Adrenal gland (tissue), 12 donors: ENCODE results near the gene DCK. TPM values are rescaled to one million over a fixed set of nuclear protein-coding genes. Genes with fewer than 3 reads are reported as not detected.

ENCODE experiments used
- DNase-seq, 7 donors: peaks; one replicate each; pipeline ENCODE4 v3.0.0-alpha.2; 2019 to 2020
- H3K27ac ChIP-seq, 5 donors: fragments of 200-600 bp; sonication (generic) in 4 of 5; 1 replicate in 3 of 5; 2 replicates in 2 of 5; pipeline versions ENCODE4 v1.5.1 to v1.8.0; 2016 to 2020; ENCODE audit warnings: mild to moderate bottlenecking in 1 of 5
- H3K27me3 ChIP-seq: fragments of 200-600 bp; 2 replicates; pipeline ENCODE4 v1.8.0; 2021
- H3K36me3 ChIP-seq, 2 donors: fragments of 200-600 bp; replicated peaks in 1 of 2; 1 replicate in 1 of 2; 2 replicates in 1 of 2; pipeline versions ENCODE4 v1.5.1 to v1.8.0; 2018 to 2022
- H3K4me1 ChIP-seq, 2 donors: fragments of 200-600 bp; replicated peaks in 1 of 2; 1 replicate in 1 of 2; 2 replicates in 1 of 2; pipeline versions ENCODE4 v1.5.1 to v1.8.0; 2018 to 2021
- H3K4me3 ChIP-seq, 4 donors: fragments of 200-600 bp; sonication (generic) in 3 of 4; one replicate each; pipeline ENCODE4 v1.5.1; 2016 to 2018
- H3K9me3 ChIP-seq, 3 donors: fragments of 200-600 bp; sonication (generic) in 1 of 3; replicated peaks in 1 of 3; 1 replicate in 2 of 3; 2 replicates in 1 of 3; pipeline versions ENCODE4 v1.5.1 to v1.8.0; 2016 to 2021
- POLR2A ChIP-seq, 2 donors: fragments of 450-650 bp; IDR thresholded peaks; one replicate each; pipeline ENCODE4 v1.6.1; 2017; ENCODE audit warnings: antibody characterized with exemption in 2 of 2, mild to moderate bottlenecking in 2 of 2, moderate library complexity in 1 of 2
- WGBS, 4 donors: extraction: QIAGEN DNeasy Blood & Tissue Kit in 2 of 4; methylation state at CpG; one replicate each; pipeline versions ENCODE4 v1.1.5 to v1.1.7; 2013 to 2017; 5-methylcytosine and 5-hydroxymethylcytosine counted together
- intact Hi-C, 2 donors: fragments of 100-400 bp; cut with DNase I; formaldehyde crosslinking; loops; one replicate each; pipeline versions ENCODE4 v1.14.1 to v1.15.0; 2022 to 2023
- polyA plus RNA-seq, 3 donors: library from polyadenylated mRNA; stranded (reverse); fragments of 200-250 nt in 2 of 3; fragments of 350-450 nt in 1 of 3; fragmentation: Illumina TruSeq in 1 of 3; extraction: RNeasy Lipid Tissue Mini Kit (QIAGEN cat#74804) in 1 of 3; gene quantifications; one replicate each; pipeline ENCODE4 v1.2.3, GENCODE V29; 2013 to 2014
- total RNA-seq, 9 donors: library from RNA; depleted of rRNA in 4 of 9; stranded (reverse); fragments of >200 nt in 4 of 9; fragments of 120-200 nt in 1 of 9; fragmentation: NEBNext Ultra II Directional in 1 of 9; extraction: Animal tissue kit (Norgen Biotek cat#: 25700) in 1 of 9; gene quantifications; one replicate each; pipeline versions ENCODE4 v1.1.0 to v1.2.4, GENCODE V29; 2013 to 2023
- TF ChIP-seq, protein P1 (sequence below), 6 experiments: fragments of 450-650 bp in 4 of 6; fragments of 200-600 bp in 2 of 6; sonication (generic) in 1 of 6; IDR thresholded peaks; 1 replicate in 5 of 6; 2 replicates in 1 of 6; pipeline versions ENCODE4 v1.5.1 to v1.8.0; 2016 to 2021; ENCODE audit warnings: antibody characterized with exemption in 6 of 6, mild to moderate bottlenecking in 2 of 6, moderate library complexity in 1 of 6
- donor health status: healthy with polysubstance abuse.
- donor health status: Bipolar disorder and iron deficiency.
- donor health status: DM: yes; HTN: yes; CAD: no.
- donor health status: DM: no; HTN: no; CAD: no.
- donor health status: DM: no; HTN: no; CAD: no.
- donor health status: DM: yes; HTN: yes; CAD: no.

The DCK gene
- total and polyA plus RNA-seq, 12 donors = 2.5 to 21.0 (median 11.4) TPM

DNA sequence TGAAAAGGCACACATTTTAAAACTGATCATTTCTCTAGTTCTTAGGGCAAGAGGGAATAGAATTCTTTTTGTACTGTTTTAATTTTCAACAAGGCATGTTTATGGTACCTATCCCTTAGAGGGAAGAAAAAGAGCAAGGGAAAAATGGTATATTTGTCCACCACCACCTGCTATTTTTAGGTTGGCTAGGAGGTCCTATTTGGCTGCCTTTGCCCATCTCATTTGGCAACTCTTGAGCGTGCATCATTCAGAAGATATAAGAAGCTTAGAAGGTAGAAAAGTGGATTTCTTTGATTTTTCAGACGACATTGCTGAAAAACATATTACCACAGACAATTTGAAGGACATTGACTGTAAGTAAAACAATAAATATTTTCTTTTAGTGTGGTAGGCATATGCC is 69.0 kb downstream of the DCK start:
- no peak for DNase-seq
- H3K4me3 ChIP-seq = no peak overlapping the region
- H3K27me3 ChIP-seq = no peaks in the 10 kb centered on the region
- no peaks in the 10 kb centered on the region for H3K4me1 ChIP-seq
- intact Hi-C loops = no loop called here
- 74 to 82% (median 76%) methylated on average over 2 of the region's 2 CpGs for WGBS, 4 donors
- TF ChIP-seq, protein P1, sequence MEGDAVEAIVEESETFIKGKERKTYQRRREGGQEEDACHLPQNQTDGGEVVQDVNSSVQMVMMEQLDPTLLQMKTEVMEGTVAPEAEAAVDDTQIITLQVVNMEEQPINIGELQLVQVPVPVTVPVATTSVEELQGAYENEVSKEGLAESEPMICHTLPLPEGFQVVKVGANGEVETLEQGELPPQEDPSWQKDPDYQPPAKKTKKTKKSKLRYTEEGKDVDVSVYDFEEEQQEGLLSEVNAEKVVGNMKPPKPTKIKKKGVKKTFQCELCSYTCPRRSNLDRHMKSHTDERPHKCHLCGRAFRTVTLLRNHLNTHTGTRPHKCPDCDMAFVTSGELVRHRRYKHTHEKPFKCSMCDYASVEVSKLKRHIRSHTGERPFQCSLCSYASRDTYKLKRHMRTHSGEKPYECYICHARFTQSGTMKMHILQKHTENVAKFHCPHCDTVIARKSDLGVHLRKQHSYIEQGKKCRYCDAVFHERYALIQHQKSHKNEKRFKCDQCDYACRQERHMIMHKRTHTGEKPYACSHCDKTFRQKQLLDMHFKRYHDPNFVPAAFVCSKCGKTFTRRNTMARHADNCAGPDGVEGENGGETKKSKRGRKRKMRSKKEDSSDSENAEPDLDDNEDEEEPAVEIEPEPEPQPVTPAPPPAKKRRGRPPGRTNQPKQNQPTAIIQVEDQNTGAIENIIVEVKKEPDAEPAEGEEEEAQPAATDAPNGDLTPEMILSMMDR (IDR thresholded peaks at IDR 0.05) = no peak
- no peak for TF ChIP-seq POLR2A (IDR thresholded peaks at IDR 0.05)
- no peak overlapping the region for H3K27ac ChIP-seq
- no peaks in the 10 kb centered on the region for H3K36me3 ChIP-seq
- no peaks in the 10 kb centered on the region for H3K9me3 ChIP-seq

DNA sequence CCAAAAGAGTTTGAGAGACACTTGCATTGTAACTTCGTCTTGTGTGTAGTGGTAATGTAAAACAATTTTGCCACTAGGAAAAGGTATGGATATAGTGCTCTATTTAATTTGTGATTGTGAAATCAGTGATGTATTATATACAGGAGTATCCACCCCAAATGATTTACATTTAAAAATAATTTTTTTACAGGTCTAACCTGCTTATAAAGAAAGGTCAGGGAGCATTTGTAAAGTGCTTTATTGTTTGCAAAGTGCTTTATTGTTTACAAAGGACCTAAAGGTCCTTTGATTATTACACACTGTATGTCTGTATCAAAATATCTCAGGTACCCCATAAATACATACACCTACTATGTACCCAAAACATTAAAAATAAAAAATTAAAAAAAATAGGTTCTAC is 70.3 kb downstream of the DCK start:
- H3K27me3 ChIP-seq = no peaks in the 10 kb centered on the region
- H3K4me3 ChIP-seq = no peak overlapping the region
- DNase-seq = no peak
- H3K36me3 ChIP-seq = no peaks in the 10 kb centered on the region
- TF ChIP-seq, protein P1 (IDR thresholded peaks at IDR 0.05) = no peak
- no peak for TF ChIP-seq POLR2A (IDR thresholded peaks at IDR 0.05)
- no peaks in the 10 kb centered on the region for H3K4me1 ChIP-seq
- WGBS, 4 donors = 86 to 98% (median 89%) methylated on average over 1 of the region's 1 CpG
- H3K27ac ChIP-seq = no peak overlapping the region
- intact Hi-C loops = no loop called here
- no peaks in the 10 kb centered on the region for H3K9me3 ChIP-seq

DNA sequence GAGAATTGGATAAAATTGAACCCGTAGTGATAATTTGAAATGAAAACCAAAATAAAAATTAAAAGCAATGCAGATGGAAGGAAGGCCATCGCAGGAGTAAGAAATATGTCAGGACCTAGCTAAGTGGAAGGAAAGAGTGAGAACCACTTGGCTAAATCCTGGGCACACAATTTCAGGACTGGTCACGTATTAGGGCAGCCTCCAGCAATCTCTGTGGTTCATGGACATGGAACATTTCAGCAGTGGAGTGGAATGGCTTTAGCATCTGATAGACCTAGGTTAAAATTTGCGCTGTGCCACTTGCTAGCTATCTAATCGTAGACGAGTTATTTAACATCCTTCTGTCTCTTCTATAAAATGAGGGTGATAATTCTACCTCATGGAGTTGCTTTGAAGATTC is 71.1 kb downstream of the DCK start:
- Histone ChIP-seq H3K4me1 (no peaks in the 10 kb centered on the region), H3K36me3 (no peaks in the 10 kb centered on the region), H3K4me3 (no peak overlapping the region), H3K27me3 (no peaks in the 10 kb centered on the region), H3K9me3 (no peaks in the 10 kb centered on the region), H3K27ac (no peak overlapping the region)
- DNase-seq = no peak
- intact Hi-C loops = no loop called here
- WGBS, 4 donors = 86 to 93% (median 91%) methylated on average over 6 of the region's 6 CpGs
- TF ChIP-seq POLR2A (IDR thresholded peaks at IDR 0.05) = no peak

DNA sequence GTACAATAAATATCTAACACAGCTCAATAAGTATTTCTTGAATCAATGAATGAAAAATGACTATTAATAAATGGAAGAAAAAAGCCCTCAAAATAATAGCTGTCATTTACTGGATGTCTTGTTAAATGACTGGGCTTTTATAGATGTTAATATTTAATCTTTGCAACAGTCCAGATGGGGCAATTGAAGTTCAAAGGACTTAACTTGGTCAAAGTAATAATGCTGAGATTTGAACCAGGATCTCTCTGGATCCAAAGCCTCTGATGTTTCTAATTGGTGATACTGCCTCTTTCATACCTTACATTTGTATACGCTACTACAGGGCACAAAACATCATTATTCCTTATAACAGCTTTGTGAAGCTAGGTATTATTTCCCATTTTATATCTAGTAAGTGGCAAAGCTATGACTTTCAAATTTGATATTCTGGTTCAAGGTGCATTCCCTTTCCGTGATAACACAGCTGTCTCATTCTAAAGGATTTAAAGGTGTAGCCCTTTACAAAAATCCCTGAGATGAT is 72.6 kb downstream of the DCK start:
- Histone ChIP-seq H3K9me3 (no peaks in the 10 kb centered on the region), H3K4me3 (no peak overlapping the region), H3K27ac (no peak overlapping the region), H3K36me3 (no peaks in the 10 kb centered on the region), H3K27me3 (no peaks in the 10 kb centered on the region), H3K4me1 (no peaks in the 10 kb centered on the region)
- no peak for DNase-seq
- intact Hi-C loops = no loop called here
- TF ChIP-seq, protein P1 (IDR thresholded peaks at IDR 0.05) = no peak
- TF ChIP-seq POLR2A (IDR thresholded peaks at IDR 0.05) = no peak
- 79 to 87% (median 84%) methylated on average over 2 of the region's 2 CpGs for WGBS, 4 donors
